HG02981 (cell line): ENCODE results near the gene CCR8.
"Not testable (repeated sequence)": the region's sequence is repeated elsewhere in the genome, so short reads cannot be mapped to it uniquely, and the experiment has no call there.

Source experiments
- ATAC-seq: cut with Tn5 transposase; IDR thresholded peaks from one replicate; pipeline ENCODE4 v1.9.1; 2021; ENCODE audit warnings: mild to moderate bottlenecking, moderate library complexity; ENCODE audit not compliant: unreplicated experiment

The CCR8 gene

DNA sequence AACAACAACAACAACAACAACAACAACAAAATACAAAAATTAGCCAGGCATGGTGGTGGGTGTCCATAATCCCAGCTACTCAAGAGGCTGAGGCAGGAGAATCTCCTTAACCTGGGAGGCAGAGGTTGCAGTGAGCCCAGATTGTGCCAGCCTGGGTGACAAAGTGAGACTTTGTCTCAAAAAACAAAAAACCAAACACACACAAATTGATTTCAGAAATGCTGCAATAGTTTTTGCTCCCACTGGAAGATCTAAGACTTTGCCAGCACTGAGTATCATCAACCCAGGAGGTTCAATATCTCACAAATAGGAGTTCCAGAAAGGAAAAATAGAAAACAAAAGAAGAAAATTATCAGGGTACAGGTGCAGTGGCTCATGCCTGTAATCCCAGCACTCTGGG, 16.2 kb upstream of the CCR8 start:
- no peak for ATAC-seq

DNA sequence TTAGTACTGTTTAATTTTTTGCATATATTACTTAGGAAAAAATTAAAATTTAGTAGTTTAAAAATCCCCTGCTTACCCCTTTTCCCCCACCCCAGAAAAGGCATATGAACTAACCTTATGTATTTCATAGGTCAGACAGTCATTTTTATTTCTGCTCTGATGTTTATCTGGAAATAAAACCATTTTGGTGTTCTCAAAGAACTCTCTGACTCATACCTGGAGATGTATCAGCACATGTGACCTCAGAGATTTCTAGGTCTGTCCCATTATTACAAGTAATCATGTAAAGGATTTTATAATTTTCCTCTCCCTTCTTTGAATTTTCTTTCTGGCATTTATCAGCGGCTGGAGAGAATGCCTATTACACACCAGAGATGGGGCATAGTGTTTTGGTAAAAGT, 14.1 kb upstream of the CCR8 start:
- no peak for ATAC-seq

DNA sequence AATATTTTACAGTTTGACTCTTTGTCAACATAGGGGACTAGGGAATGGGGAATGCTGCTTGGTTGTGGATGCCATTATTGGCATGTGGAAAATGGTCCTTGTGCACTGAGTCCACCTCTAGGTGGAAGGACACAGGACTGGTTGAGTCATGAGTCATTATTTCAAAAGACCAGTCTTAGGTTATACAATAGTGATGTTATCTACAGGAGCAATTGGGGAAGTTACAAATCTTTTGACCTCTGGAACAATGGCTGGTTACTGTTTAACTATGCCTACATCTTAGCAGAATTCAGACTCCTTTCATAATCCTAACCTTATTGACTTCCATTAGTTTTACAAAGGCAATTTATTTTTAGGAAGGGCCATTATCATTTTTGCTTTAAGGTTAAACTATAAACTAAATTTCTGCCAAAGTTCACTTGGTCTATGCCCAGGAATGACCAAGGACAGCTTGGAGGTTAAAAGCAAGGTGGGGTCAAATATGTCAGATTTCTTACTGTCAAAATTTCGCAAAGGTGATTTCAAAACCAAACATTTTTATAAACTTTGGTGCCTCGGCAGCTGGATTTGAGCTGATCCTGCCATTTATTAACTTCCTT, 11.8 kb upstream of the CCR8 start:
- no peak for ATAC-seq

DNA sequence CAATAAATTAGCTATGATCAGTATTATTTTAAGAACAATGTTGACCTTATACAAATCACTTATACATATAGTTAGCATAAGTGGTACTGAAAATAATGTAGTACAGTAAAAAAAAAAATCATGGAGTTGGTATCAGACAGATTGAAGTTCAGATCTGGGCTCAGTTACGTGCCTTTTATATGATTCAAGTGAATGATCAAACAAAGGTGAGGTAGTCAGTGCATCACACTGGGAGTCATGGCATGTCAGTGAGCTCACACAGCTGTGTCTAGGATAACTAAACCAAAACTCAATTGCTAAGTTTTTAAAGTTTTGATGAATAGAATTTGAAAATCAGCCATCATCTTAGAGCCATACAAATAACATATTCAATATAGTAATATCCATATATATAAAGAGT, 11.2 kb upstream of the CCR8 start:
- ATAC-seq, result no peak

DNA sequence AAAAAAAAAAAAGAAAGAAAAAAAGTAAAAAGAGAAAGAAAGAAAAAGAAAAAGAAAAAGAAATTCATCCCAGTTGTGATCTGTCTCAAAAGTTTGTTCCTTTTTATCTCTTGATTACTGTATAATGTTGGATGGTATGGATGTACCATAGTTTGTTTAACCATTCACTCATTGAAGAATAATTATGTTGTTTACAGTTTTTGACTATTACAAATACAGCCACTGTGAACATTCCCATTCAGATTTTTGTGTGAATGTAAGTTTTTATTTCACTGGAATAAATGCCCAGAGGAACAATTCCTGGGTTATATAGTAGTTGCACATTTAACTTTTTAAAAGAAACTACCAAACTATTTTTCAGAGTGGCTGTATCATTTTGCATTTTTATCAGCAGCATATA, 10.3 kb upstream of the CCR8 start:
- no peak for ATAC-seq

DNA sequence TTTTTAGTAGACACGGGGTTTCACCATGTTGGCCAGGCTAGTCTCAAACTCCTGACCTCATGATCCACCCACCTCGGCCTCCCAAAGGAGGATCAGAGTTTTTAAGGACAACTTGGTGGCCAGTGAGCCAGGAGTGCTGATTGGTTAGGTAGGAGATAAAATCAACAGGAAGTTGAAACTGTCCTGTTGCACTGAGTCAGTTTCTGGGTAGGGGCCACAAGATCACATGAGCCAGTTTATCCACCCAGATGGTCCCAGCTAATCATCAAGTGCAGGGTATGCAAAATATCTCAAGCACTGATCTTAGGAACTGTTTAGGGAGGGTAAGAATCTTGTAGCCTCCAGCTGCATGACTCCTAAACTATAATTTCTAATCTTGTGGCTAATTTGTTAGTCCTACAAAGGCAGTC, 7.9 kb upstream of the CCR8 start:
- ATAC-seq, result not testable (repeated sequence)

DNA sequence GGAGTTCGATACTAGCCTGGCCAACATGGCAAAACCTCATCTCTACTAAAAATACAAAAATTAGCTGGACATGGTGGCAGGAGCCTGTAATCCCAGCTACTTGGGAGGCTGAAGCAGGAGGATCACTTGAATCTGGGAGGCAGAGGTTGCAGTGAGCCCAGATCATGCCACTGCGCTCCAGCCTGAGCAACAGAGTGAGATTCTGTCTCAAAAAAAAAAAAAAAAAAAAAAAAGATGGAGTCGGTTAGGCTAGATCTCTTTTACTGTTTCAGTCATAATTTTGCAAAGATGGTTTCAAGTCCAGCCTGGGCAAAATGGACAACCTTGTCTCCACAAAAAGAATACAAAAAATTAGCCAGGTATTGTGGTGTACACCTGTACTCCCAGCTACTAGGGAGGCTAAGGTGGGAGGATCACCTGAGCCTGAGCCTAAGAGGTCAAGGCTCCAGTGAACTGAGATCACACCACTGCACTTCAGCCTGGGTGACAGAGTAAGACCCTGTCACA, 7.2 kb upstream of the CCR8 start:
- ATAC-seq, result not testable (repeated sequence)

DNA sequence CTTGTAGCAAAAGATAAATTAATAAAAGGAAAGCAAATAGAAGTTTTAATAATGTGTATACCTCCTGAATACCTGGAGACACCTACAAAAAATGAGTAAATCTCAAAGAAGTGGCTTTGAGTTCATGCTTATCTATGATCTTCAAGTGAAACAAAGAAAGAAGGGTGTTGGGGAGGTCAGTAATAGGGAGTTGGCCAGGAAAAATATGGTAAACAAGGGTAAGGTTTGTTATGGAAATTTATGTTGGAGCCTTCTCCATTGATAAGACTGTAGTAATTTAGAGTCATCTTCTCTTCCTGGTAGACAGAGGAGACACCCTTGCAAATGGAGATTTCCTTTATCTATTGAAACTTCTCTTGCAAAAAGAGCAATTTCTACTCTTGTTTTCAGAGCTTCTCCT, 6.6 kb upstream of the CCR8 start:
- no peak for ATAC-seq

DNA sequence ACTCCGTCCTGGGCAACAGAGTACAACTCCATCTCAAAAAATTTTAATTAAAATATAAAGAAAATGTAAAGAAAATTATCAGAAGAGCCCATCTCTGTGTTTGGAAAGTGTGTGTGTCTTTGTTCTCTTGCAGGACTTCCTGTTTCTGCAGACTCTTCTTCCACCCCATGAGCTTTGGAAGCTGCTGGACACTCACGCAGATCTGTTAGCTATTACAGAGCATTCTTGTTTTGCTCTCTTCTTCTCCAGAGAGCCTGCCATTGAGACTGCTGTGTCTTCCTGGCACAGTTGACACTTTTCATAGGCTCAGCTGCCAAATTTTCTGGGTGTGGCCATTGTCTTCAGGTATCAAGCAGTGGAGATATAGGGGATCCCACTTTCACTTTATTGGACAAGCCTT, 6.0 kb upstream of the CCR8 start:
- no peak for ATAC-seq

DNA sequence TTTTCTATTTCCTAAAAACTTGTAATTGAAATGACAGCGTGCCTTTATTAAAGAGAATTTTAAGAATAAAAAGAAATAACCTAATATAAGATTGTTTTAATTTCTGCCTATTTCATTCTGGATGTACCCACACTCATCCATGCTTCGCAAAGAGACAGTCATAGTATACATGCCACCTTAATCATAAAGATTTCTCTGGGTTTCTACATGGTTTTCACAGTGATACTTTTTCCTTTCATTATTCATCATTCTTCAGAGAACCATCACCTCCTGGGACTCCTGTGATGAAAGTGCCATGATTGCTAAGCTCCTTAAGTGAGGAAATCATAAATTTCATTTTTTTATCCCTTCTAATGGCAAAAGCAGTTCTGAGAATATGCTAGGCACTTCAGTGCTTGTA, 4.3 kb upstream of the CCR8 start:
- ATAC-seq, result no peak

DNA sequence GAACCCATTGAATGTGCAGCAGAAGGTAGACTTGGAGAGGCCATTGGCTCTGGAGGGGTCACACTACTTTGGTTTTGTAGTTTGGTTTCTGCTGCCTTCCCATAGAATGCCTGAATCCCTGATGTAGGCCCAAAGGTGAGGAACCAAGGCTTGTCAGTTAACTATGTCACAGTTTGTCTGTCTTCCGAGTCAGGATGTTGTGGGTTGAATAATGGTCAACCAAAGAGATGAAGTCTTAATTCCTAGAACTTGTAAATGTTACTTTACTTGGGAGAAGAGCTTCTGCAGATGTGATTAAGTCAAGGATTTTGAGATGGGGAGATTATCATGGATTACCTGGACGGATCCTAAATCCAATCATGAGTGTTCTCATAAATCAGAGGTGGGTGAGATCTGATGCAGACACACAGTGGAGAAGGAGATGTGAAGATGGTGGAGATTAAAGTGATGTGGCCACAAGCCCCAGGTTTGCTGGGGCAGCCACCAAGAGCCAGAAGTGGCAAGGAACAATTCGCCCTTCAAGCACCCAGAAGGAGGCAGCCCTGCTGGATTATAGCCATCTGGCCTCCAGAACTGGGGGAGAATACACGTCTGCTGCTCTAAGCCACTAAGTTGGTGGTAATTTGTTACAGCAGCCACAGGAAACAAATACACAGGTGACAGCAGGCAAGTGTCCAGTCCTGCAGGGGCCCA, 2.3 kb upstream of the CCR8 start:
- no peak for ATAC-seq

DNA sequence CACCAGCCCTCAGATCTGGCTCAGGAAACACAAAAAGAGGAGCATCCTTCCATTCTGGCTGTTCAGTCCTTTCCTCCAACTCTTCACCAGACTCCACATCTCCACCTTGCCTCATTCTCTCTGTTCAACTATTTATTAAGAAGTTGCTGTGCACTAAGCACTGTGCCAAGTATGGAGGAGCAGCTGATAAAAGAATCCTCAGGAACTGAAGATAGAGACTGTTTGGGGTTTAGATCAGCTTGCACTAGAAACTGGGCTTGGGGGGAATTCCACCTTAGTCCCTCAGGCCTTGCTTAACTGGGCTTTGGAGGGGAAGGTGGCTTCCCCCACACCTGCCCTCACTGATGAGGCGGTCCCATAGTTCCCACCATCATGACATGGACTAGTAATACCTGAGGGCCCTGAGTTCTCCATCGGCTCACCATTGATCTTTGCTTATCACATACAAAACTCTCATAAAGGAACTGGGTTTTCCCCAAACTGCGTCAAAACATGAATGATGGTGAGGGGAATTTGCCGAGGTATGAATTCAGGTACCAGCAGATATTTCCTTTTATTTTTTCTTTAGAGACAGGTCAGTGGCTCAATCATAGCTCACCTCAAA, 1.7 kb upstream of the CCR8 start:
- ATAC-seq, result peak; percentile 60

DNA sequence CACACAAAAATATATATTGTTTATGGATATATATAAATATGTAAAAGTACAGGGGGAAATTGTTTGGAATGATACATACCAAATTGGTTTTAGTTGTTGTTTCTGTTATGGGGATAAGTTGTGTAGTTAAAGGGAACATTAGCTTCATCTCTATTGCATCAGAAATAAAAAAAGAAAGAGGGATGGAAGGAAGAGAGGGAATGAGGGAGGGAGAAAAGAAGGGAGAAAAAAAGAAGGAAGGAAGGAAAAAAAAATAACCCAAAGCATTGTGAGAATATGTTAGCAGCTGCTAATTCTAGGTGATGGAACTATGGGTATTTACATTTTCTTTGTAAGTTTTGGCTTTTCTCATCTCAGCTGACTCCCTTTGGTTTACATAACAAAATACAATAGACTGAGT, 1.3 kb downstream of the CCR8 start:
- no peak for ATAC-seq

DNA sequence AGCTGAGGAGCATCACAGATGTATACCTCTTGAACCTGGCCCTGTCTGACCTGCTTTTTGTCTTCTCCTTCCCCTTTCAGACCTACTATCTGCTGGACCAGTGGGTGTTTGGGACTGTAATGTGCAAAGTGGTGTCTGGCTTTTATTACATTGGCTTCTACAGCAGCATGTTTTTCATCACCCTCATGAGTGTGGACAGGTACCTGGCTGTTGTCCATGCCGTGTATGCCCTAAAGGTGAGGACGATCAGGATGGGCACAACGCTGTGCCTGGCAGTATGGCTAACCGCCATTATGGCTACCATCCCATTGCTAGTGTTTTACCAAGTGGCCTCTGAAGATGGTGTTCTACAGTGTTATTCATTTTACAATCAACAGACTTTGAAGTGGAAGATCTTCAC, 3.0 kb downstream of the CCR8 start:
- no peak for ATAC-seq

DNA sequence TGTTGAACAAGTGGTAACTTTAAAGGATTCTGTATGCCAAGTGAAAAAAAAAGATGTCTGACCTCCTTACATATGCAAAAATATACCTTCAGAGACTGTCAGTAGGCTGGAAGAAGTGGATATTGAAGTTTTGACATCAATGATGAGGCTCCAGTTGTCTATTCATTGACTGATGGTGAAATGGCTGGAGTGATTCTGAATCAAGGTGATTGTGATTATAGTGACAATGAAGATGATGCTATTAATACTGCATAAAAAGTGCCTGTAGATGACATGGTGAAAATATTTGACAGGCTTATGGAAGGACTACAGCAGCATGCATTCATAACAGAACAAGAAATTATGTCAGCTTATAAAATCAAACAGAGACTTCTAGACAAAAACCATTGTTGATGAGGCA, 4.1 kb downstream of the CCR8 start:
- ATAC-seq, result no peak

DNA sequence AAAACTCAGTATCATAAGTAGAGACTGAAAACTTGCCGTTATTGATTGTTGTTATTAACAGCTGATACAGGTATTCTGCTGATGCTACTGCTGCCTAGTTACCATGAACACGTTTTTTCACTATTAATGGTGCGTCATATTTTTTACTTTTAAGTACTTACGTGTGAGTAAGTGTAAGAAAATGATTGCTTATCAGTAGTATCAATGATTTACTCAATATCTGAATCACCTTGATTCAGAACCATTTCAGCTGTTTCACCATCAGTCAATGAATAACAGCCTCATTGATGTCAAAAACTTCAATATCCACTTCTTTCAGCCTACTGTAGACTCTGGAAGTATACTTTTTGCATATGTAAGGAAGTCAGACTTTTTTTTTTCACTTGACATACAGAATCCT, 4.7 kb downstream of the CCR8 start:
- no peak for ATAC-seq

DNA sequence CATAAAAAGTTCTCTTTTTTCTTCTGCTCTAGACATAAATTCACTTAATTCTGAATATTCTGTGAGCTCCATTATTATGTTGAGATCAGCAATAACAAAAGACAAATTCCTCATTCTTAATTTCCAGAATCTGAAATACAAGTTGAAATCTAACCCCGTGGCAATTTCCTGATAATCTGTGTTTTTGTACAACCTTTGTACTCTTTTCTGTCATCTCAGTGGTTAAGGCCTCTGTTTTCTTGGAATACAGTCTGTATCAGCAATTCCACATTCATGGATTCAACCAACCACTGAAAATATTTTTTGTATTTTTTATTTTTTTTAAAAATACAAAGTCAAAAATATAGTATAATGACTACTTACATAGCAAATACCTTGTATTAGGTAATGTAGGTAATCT, 8.7 kb downstream of the CCR8 start:
- ATAC-seq, result no peak

DNA sequence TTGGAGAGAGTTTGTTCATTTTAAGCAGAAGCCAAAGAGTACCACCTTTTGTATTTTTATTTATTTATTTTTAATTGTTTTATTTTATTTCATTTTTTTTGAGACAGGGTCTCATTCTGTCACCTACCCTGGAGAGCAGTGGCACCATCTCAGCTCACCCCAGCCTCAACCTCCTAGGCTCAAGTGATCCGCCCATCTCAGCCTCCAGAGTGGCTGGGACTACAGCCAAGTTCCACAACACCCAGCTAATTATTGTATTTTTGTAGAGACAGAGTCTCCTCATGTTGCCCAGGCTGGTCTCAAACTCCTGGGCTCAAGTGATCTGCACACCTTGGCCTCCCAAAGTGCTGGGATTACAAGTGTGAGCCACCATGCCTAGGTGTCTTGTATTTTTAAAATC, 9.6 kb downstream of the CCR8 start:
- ATAC-seq, result no peak

DNA sequence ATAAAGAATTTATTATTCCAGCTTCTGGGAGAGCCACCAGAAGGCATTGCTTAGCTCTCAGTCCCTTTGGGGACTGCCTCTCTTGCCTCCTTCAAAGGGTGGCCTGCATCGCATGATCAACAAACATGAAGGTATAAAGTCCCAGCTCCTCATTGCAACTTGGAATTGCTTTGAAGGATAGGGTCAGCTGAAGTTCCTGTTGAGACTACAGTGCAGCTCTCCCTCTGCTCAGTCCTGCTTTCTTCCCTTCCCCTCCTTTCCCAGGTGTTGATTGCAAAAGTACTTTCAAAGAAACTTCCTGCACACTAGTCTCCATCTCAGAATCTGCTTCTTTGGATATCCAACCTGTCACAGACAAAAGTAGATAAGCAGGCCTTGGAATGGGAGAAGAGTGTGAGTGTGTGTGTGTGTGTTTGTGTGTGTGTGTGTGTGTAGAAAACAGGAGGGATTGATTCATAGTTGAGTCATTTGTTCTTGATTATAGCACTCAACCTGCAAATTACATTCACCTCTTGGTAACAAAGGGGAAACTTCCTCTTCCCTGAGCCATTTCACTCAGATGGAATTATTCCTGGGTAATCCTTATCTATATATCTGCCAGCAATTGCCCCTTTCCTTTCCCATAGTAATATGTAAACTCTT, 13.7 kb downstream of the CCR8 start:
- ATAC-seq, result no peak

DNA sequence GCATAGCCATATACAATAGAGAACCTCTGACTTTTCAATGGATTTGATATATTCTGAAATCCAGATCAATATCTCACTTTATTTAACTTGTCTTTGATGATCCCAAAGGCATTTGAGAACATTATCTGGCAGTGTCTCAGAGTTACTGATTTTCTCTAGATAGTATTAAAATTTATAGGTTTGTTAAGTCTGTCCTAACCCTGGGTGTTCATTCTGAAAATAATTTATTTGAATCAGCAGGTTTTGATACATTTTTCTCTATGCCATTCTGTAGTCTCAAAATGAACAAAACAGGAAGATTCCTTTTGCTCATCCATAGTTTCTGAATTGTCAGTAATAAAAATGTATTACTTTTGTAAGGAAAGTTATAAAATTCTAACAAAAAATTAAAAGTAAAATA, 14.3 kb downstream of the CCR8 start:
- no peak for ATAC-seq

DNA sequence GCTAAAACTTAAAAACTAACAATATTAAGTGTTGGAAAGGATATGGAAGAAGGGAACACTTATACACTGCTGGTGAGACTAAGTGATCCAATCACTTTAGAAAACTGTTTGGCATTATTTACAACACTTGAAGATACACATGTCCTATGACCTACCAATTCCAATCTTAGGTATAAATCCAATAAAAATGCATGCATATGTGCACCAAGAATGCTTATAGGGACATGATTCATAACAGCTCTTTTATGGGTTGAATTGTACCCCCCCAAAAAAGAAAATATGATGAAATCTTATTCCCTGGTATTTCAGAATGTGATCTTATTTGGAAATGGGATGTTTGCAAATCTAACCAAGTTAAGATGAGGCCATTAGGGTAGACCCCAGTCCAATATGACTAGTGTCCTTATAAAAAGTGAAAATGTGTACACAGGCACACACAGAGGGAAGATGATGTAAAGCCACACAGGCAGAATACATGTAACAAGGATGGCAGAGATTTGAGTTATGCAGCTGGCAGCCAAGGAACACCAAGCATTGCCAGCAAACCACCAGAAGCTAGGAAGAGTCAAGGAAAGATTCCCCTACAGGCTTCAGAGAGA, 15.3 kb downstream of the CCR8 start:
- ATAC-seq, result no peak
